KOPT-K1 (cell line): Measurements from ENCODE around the gene GRIN2A.

Experiments
- H3K27ac ChIP-seq: fragments of 200-600 bp; sonication (generic); 2 replicates; pipeline ENCODE4 v1.5.1; 2016; ENCODE audit warnings: antibody characterized with exemption, mild to moderate bottlenecking, low read depth, low read length; ENCODE audit not compliant: poor library complexity, severe bottlenecking
- H3K36me3 ChIP-seq: fragments of 200-600 bp; sonication (generic); 2 replicates; pipeline ENCODE4 v1.5.1; 2017; ENCODE audit warnings: antibody characterized with exemption, mild to moderate bottlenecking, low read length, moderate library complexity; ENCODE audit not compliant: insufficient read depth
- H3K9me3 ChIP-seq: fragments of 200-600 bp; sonication (generic); 2 replicates; pipeline ENCODE4 v1.5.1; 2017; ENCODE audit warnings: antibody characterized with exemption, low read length, mild to moderate bottlenecking; ENCODE audit not compliant: insufficient read depth, poor library complexity, severe bottlenecking

The GRIN2A gene

DNA sequence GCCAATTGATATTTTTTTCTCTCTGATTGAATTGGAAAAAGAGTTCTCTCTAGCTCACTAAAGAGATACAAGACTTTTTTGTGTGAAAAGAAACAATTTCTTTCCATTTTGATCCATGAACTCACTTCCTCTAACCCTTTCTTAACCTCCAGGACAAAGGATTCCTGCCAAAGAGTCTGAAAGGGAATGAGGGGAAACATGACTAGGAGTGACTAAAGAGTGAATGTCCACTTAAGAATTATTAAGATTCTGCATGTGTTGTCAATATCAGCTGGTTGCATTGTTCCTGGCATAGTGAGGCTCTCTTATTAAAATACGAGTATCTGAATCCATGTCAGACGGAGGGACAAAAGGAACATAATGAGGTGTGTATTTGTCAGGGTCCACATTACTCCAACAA is 344.7 kb downstream of the GRIN2A start:
- H3K27ac ChIP-seq, result no peak overlapping the region
- no peaks in the 10 kb centered on the region for H3K9me3 ChIP-seq
- H3K36me3 ChIP-seq, result no peaks in the 10 kb centered on the region

DNA sequence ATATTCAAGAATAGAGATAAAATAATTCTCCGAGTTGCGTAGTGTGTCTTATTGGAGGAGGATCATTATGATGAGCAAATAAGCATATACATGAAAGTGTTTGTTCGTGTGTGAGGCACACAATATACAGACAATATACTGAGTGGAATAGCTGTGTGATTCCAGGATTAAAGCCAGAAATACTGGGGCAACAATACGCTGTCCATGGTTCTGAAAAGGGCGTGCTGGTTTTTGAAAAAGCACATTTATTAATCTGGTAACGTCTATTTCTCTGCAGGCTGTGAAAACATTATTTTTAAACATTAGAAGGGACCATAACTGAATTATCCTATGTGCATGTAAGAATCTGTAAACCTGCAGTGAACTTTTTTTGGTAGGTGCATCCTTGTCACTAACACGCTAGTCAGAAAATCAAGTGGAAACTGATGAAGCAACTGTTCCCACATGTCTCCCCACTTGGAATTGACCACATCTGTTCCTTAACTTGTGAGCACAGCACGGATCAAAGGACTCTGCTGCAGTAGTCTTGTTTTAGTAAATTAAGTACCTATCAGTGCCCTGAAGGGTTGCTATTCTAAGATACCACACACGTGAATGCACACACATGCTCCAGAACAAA is 346.0 kb downstream of the GRIN2A start:
- no peak overlapping the region for H3K27ac ChIP-seq
- H3K36me3 ChIP-seq, result no peaks in the 10 kb centered on the region
- no peaks in the 10 kb centered on the region for H3K9me3 ChIP-seq

DNA sequence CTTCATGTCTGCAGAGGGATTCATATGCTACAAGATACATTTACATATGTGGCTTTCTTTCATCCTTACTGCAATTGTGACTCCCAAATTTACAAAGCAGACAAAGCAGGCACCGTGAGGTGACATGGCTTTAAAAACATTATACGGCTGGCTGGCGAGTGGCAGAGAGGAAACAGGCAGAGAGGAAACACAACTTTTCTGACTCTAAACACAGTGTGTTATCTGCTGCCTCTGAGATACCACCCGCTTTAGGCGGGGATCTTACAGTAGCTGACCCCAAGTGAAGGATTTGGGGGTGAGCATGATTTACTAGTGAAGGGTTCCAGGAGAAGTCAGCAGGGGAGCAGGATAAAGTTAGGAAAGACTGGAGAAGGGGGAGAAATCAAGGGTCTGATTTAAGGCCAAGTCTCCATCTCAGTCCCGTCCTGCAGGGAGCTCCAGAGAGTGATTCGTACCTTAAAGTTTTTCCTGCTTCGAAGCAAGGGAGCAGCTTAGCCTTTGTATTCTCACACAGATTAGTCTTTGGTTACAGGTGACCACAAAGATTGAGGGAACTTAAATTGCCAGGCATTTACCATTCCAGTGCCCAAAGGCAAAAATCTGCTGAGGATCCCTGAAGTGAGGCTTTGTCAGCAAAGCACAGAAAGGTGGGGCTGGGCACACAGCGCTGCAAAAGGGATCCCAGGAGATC is 355.0 kb downstream of the GRIN2A start:
- H3K27ac ChIP-seq, result no peak overlapping the region
- H3K36me3 ChIP-seq, result no peaks in the 10 kb centered on the region
- no peaks in the 10 kb centered on the region for H3K9me3 ChIP-seq

DNA sequence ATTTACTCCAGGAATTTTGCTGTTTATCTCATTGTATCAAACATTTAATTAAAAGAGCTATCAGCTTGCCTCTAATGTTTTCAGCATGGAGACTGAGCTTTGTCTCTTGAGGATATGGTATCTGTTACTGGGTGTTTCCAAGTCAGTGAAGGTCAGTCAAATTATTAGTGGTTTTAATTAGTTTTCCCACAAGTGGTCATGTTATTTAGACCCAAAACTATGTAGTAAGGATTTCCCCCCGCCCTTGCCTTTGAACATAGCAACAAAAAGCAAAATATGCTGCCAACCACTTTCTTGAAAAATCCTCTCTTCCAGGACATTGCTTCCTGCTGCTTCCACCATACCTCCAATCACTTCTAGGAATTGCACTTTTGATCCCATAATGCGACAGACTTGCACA is 355.6 kb downstream of the GRIN2A start:
- H3K36me3 ChIP-seq, result no peaks in the 10 kb centered on the region
- no peak overlapping the region for H3K27ac ChIP-seq
- H3K9me3 ChIP-seq, result no peaks in the 10 kb centered on the region

DNA sequence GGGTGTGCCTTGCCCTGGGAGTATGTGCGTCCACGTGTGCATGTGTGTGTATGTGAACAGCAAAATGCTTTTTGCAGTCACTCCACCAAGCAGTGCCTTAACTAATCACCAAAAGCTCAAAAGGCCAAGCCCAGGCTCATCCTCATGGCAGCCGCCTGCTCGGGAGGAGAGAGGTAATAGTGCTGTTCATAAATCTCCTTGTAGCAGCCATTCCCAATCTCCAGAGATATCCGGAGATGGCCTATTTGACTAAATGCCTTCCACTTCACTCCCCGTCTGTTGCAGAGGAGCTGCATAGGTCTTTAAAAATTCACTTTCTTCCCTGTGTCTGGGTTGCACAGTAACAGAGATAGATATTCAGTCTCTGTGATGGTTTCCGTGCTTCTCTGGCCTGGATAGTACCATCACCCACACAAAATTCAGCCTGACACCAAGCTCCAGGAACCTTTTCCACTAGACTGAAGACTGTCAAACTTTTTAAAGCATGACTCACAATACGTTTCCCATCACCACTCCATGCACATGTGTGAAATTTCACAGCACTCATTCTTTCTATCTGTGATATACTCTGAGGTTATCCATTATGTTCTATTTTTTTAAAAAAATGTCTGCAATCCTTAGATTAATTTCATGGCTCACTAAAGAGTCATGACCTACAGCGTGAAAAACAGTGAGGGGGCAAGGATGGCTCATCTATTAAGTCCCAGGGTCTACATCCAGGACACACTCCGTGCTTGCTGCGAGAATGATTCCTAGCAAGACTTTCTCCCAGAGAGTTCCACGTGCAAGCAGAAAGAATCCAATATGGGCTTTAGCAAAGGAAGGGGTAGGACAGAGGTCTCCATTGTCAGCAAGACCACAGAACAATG is 357.8 kb downstream of the GRIN2A start:
- Histone ChIP-seq H3K36me3 (no peaks in the 10 kb centered on the region), H3K27ac (no peak overlapping the region), H3K9me3 (no peaks in the 10 kb centered on the region)

DNA sequence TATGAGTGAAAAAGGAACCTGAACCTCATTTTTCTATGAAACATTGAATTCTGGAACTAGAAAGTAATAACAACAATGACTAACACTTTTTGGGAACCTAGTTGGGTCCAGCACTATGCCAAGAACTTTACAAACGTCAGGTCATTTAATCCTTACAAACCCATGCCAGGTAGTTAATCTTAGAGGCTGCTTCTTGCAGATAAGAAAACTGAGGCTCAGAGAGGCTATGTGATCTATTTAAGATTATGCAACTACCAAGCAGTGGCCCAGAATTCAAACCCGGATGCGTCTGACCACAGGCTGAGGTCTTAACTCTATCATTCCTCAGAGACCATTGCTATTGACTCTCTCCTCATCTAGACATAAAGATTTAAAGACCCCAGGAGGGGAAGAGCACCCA is 358.7 kb downstream of the GRIN2A start:
- Histone ChIP-seq H3K36me3 (no peaks in the 10 kb centered on the region), H3K27ac (no peak overlapping the region), H3K9me3 (no peaks in the 10 kb centered on the region)

DNA sequence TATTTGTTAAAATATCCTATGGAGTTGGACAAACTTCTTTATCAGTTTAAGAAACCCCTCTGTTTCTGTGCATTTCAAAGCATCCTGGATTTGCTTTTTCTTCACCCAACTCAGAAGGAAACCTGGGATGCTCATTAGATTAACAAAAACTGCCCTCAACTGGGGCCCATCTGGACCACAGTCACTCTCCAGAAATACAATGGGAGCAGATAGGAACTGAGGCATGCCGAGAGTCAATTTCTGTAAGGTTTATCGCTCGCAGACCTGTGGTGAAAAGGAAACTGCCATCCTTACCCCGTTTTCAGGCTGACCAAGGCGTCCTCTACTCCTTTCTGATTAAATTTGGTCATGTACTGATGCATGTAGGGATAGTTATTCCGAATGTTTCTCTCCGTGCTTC is 360.3 kb downstream of the GRIN2A start:
- no peak overlapping the region for H3K27ac ChIP-seq
- no peaks in the 10 kb centered on the region for H3K9me3 ChIP-seq
- no peaks in the 10 kb centered on the region for H3K36me3 ChIP-seq

DNA sequence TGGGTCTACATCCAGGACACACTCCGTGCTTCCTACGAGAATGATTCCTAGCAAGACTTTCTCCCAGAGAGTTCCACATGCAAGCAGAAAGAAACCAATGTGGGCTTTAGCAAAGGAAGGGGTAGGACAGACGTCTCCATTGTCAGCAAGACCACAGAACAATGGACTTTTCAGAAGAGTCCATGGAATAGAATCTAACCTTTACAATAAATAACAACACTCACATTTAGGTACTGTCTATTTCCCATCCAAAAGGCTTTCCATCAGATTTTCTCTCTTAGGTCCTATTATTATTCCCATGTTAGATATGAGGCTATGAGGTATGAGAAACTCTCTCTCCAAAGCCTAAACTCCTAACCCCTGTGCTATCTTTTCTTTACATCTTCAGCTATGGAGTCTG is 360.9 kb downstream of the GRIN2A start:
- Histone ChIP-seq H3K9me3 (no peaks in the 10 kb centered on the region), H3K27ac (no peak overlapping the region), H3K36me3 (no peaks in the 10 kb centered on the region)

DNA sequence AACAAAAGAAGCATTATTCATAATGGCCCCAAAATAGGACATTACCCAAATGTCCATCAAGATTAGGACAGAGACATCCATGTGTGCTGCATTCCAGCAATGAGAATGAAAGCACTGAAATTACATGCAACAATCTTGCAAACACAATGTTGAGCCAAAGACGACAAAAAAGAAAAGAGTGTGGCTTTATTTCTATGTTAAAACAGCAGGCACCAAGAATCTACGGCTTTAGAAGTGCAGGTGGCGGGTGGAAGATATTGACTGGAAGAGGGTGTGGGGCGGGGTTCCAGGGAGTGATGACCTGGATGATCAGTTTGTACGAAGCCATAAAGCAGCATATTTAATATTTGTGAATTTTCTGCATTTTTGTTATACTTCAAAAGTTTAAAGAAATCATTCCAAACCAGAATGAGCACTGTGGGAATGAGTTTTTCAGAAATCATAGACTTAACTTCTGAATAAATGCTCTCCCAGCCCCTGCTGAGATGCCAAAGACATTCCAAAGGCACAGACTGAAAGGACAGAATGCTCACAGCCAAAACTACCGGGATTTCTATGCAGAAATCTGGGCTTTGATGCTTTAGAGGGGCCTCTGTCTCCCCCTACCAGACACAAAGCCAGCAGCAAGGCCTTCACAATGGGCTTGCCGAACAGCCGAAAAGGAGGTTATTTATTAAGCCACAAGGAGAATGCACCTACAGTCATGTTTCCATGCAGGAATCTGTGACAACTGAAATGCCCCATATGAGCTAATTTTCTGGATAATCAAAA is 361.6 kb downstream of the GRIN2A start:
- H3K36me3 ChIP-seq, result no peaks in the 10 kb centered on the region
- no peak overlapping the region for H3K27ac ChIP-seq
- H3K9me3 ChIP-seq, result no peaks in the 10 kb centered on the region

DNA sequence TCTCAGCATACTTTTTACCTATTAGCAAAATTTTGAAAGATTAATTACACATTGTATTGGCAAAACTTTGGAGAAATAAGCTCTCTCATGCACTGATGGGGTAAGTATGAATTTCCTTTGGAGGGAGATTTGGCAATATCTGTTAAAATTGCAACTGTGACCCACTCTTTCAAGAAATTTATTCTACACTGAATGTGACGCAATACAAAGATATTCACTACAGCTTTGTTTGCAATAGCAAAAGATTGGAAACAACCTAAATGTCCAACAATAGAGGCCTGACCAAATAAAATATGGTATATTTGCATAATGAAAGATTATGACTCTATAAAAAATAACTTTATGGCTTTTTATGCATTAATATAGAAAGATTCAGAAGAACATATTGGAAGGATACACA is 363.5 kb downstream of the GRIN2A start:
- no peaks in the 10 kb centered on the region for H3K9me3 ChIP-seq
- H3K36me3 ChIP-seq, result no peaks in the 10 kb centered on the region
- H3K27ac ChIP-seq, result no peak overlapping the region

DNA sequence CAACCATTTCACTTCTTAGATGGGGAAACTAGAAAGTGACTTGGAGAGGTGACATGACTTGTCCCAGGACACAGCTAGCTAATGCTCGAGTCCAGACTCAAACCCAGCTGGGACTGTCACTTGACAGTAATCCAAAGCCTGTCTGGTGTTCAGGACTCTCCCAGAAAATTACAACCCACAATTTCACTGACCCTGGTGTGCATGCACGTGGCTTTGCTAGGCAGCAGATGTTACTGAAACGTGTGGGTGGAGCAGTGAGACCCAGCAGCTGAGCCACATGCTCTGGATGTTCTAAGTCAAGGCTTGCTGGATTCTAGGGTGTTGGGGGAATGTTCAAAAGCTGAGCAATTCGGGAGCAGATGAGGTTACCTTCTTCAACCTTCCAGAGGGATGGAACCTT is 364.6 kb downstream of the GRIN2A start:
- no peak overlapping the region for H3K27ac ChIP-seq
- no peaks in the 10 kb centered on the region for H3K36me3 ChIP-seq
- H3K9me3 ChIP-seq, result no peaks in the 10 kb centered on the region

DNA sequence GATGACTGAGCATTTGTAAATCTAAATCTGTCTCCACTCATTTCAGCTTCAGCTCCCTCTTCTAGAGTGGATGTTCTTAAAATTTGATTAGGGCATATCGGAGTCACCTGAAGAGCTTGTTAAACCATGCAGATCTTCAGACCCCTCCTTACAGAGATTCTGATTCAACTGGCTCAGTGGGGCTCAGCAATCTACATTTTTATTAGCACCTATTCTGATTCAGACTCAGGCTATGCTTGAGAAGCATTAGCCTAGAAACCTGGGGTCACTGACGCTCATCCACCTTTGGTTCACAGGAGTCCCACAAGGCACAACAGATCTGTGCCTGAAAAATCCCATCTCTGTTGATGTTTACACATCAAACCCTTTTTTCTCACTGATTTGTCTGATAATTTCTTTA is 365.6 kb downstream of the GRIN2A start:
- Histone ChIP-seq H3K9me3 (no peaks in the 10 kb centered on the region), H3K36me3 (no peaks in the 10 kb centered on the region), H3K27ac (no peak overlapping the region)

DNA sequence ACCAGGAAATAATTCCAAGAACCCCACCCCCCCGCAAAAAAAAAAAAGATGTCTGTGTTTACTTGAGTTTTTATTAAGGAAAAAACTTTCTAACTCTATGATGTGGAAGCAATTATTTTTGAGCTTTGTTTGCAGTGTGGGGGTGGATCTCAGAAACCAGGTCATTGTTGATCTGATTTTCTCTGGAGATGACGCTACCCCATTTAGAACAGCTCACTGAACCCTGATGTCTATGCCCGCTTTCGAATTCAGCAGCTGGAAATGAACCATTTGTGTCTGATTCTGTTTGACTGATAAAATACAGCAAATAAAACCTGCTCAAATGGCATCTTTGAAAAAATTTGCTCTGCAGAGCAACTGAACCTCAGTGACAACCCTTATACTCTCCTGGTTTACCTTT is 368.6 kb downstream of the GRIN2A start:
- no peak overlapping the region for H3K27ac ChIP-seq
- no peaks in the 10 kb centered on the region for H3K36me3 ChIP-seq
- H3K9me3 ChIP-seq, result no peaks in the 10 kb centered on the region

DNA sequence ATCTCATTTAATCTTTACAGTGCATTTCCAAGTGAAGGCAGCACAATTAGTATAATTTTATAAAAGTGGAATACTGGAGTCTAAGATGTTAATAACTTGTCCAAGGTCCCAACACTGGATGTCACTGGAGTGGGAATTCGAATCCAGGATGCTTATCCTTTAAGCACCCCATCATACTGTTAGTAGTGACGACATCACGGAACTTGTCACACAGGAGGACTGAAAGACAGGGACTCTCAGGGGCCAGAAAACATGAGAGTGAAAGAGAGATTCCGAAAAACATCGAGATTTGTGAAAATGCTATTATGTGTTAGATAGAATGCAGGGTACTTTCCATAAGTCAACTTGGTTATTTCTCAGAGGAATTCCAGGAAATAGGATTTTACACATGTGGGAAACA is 374.0 kb downstream of the GRIN2A start:
- no peaks in the 10 kb centered on the region for H3K9me3 ChIP-seq

DNA sequence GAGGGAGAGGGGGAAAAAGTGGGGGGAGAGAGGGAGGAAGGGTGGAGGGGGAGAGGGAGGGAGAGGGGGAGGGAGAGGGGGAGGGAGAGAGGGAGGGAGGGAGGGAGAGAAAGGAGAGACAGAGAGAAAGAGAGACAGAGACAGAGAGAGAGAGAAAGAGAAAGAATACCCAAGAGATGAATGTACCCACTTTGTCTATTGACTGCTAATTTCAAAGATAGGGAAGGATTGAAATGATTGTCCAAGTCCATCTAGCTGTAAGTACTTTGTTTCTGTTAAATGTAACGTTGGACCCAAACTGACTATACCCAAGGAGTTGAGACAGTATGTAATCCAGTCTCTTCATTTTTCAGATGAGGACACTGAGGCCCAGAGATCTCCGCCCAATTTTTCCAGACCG is 374.9 kb downstream of the GRIN2A start:
- H3K27ac ChIP-seq, result no peak overlapping the region
- H3K9me3 ChIP-seq, result no peaks in the 10 kb centered on the region

More for the DNA sequence above, 374.0 kb downstream of the GRIN2A start:
- Histone ChIP-seq H3K36me3 (no peaks in the 10 kb centered on the region), H3K27ac (no peak overlapping the region)

More for the DNA sequence above, 374.9 kb downstream of the GRIN2A start:
- no peaks in the 10 kb centered on the region for H3K36me3 ChIP-seq
